GM12878 (cell line): ENCODE results near the gene ELMOD3. TPM values are rescaled to one million over a fixed set of nuclear protein-coding genes. Genes with fewer than 3 reads are reported as not detected.

Source experiments
- ATAC-seq: fragments of 200-7000 bp; cut with Tn5 transposase; 3 replicates; pipeline ENCODE4 v1.9.1; 2020; ENCODE audit warnings: mild to moderate bottlenecking, moderate library complexity
- BruUV-seq: library from RNA; stranded (reverse); fragments of 400-500 nt; replicated peaks from 2 replicates; lab custom pipeline; 2021; lab: Mats Ljungman, UMichigan
- CTCF ChIA-PET: fragments of 300-600 bp; sonication (Branson Sonifier 250); formaldehyde crosslinking; extraction: SDS; loops from one replicate; lab custom pipeline; 2021; ENCODE audit warnings: inconsistent platforms; lab: Yijun Ruan, JAX
- POLR2A ChIA-PET: fragments of 350-600 bp; formaldehyde crosslinking; extraction: SDS; loops from one replicate; lab custom pipeline; 2021; ENCODE audit warnings: inconsistent platforms; lab: Charles Lee
- RAD21 ChIA-PET: fragments of 300-600 bp; sonication (Branson Sonifier 250); formaldehyde crosslinking; loops from one replicate; lab custom pipeline; 2023; ENCODE audit warnings: antibody characterized with exemption; ENCODE audit not compliant: unreplicated experiment; lab: Charles Lee
- SMC1A ChIA-PET: fragments of 300-600 bp; sonication (Branson Sonifier 250); formaldehyde crosslinking; loops from one replicate; lab custom pipeline; 2023; ENCODE audit not compliant: unreplicated experiment, uncharacterized antibody; lab: Charles Lee
- DNase-seq: peaks from one replicate; pipeline ENCODE4 v3.0.0-alpha.2; 2011; ENCODE audit warnings: low read depth, low spot score
- FAIRE-seq: peaks from 3 replicates; lab custom pipeline; 2011; peaks lifted over from hg19 to GRCh38; lab: Jason Lieb, UNC
- H2AFZ ChIP-seq: 2 replicates; pipeline ENCODE4 v1.6.0; 2011; ENCODE audit warnings: low read depth, low read length, control low read depth; ENCODE audit not compliant: control insufficient read depth
- H3K27ac ChIP-seq: 2 replicates; pipeline ENCODE4 v1.5.1; 2011; ENCODE audit warnings: control low read depth; ENCODE audit not compliant: control insufficient read depth, insufficient read depth
- H3K27me3 ChIP-seq, 2 experiments: replicated peaks in 1 of 2; 2 replicates each; pipeline versions ENCODE4 v1.6.0 to v1.6.1; 2011; ENCODE audit warnings: low read length in 1 of 2; ENCODE audit not compliant: control insufficient read depth in 2 of 2, insufficient read depth in 2 of 2
- H3K36me3 ChIP-seq, 2 experiments: 2 replicates each; pipeline ENCODE4 v1.5.1; 2011; ENCODE audit warnings: low read length in 1 of 2; ENCODE audit not compliant: control insufficient read depth in 2 of 2, insufficient read depth in 2 of 2
- H3K4me1 ChIP-seq: 2 replicates; pipeline ENCODE4 v1.6.1; 2011; ENCODE audit warnings: mild to moderate bottlenecking, low read length, moderate library complexity, mixed read lengths; ENCODE audit not compliant: control insufficient read depth, insufficient read depth
- H3K4me2 ChIP-seq: 2 replicates; pipeline ENCODE4 v1.6.0; 2011; ENCODE audit warnings: control low read depth; ENCODE audit not compliant: control insufficient read depth, insufficient read depth
- H3K4me3 ChIP-seq: fragments of 200-600 bp; sonication (generic); 2 replicates; pipeline ENCODE4 v1.5.1; 2016
- H3K79me2 ChIP-seq: 2 replicates; pipeline ENCODE4 v1.6.0; 2011; ENCODE audit warnings: low read length; ENCODE audit not compliant: control insufficient read depth, insufficient read depth
- H3K9ac ChIP-seq: 2 replicates; pipeline ENCODE4 v1.8.0; 2011; ENCODE audit warnings: low read length, control low read depth, mixed read lengths; ENCODE audit not compliant: control insufficient read depth, insufficient read depth
- H3K9me3 ChIP-seq: replicated peaks from 3 replicates; pipeline ENCODE4 v1.5.1; 2011; ENCODE audit warnings: mild to moderate bottlenecking, low read length; ENCODE audit not compliant: control insufficient read depth, insufficient read depth
- H4K20me1 ChIP-seq: 2 replicates; pipeline ENCODE4 v1.6.0; 2011; ENCODE audit not compliant: control insufficient read depth, insufficient read depth
- CBX5 ChIP-seq: sonication (generic); IDR thresholded peaks from 2 replicates; pipeline ENCODE4 v1.6.1; 2016; ENCODE audit warnings: low read depth, moderate library complexity, mild to moderate bottlenecking, inconsistent platforms
- JUNB ChIP-seq: IDR thresholded peaks from 2 replicates; pipeline ENCODE4 v1.6.1; 2016; ENCODE audit warnings: antibody characterized with exemption, mild to moderate bottlenecking
- NFXL1 ChIP-seq: fragments of 450-650 bp; IDR thresholded peaks from 2 replicates; pipeline ENCODE4 v1.6.1; 2017; ENCODE audit warnings: antibody characterized with exemption, mild to moderate bottlenecking, borderline replicate concordance
- YY1 ChIP-seq: IDR thresholded peaks from 2 replicates; pipeline ENCODE4 v1.6.1; 2011; ENCODE audit warnings: low read depth, mild to moderate bottlenecking, low read length
- ZNF207 ChIP-seq: fragments of 450-650 bp; IDR thresholded peaks from 2 replicates; pipeline ENCODE4 v1.6.1; 2014; ENCODE audit warnings: antibody characterized with exemption, mild to moderate bottlenecking, borderline replicate concordance
- WGBS: methylation state at CpG from one replicate; pipeline ENCODE4 v1.1.6; 2016; ENCODE audit warnings: low lambda C conversion rate; ENCODE audit not compliant: insufficient replicate concordance, insufficient coverage; ENCODE audit errors: missing lambda C conversion rate; 5-methylcytosine and 5-hydroxymethylcytosine counted together
- in situ Hi-C: fragments of 300-500 bp; cut with MboI; formaldehyde crosslinking; loops from 9 replicates; pipeline ENCODE4 v1.14.3; 2018; ENCODE audit warnings: mixed read lengths
- intact Hi-C: fragments of 100-400 bp; cut with micrococcal nuclease; formaldehyde crosslinking; loops from one replicate; pipeline ENCODE4 v1.14.2; 2022; ENCODE audit not compliant: unreplicated experiment
- polyA plus RNA-seq, 11 experiments: library from polyadenylated mRNA; depleted of rRNA in 4 of 11; unstranded in 6 of 11; stranded (reverse) in 5 of 11; fragments of >200 nt; fragmentation: Nextera tagmentation in 4 of 11; fragmentation: Illumina TruSeq in 1 of 11; extraction: Ambion mirVana in 4 of 11; extraction: Trizol in 1 of 11; gene quantifications; 1 replicate in 1 of 11; 2 replicates in 10 of 11; pipeline versions ENCODE4 v1.2.1 to v1.2.3, GENCODE V29; 2011 to 2016; ENCODE audit warnings: inconsistent platforms in 2 of 11, missing spikeins in 2 of 11, low read depth in 1 of 11
- total RNA-seq, 4 experiments: library from RNA; depleted of rRNA in 3 of 4; stranded (reverse); fragments of >200 nt in 3 of 4; fragmentation: Illumina TruSeq in 1 of 4; extraction: Trizol in 1 of 4; gene quantifications; 2 replicates each; pipeline versions ENCODE4 v1.2.1 to v1.2.3, GENCODE V29; 2013 to 2021

ELMOD3 gene
- total and polyA plus RNA-seq, 10 of the 15 experiments (the other 5 are each of a cell fraction or from before 2014, with no cell fraction given), result 1.2 to 19.1 (median 12.5) TPM

DNA sequence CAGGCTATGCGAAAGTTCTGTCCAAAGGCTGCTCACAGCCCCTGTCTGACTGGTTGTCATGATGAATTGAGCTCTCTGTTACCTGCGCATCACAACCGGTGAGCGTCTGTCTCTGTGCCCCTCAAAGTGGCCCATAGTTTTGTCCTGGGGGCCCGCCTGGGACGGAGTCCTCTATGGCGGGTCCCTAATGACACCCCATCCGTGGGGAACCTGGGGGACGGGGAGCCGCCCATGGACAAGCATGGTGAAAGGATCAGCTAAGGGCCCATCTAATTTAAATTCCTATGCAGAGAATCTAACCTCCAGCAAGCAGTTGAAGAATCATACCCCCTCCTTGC is 473 bp downstream of the ELMOD3 start (continued):
- TF ChIP-seq ZNF207, result no peak
- TF ChIP-seq JUNB, result no peak
- TF ChIP-seq NFXL1, result no peak

DNA sequence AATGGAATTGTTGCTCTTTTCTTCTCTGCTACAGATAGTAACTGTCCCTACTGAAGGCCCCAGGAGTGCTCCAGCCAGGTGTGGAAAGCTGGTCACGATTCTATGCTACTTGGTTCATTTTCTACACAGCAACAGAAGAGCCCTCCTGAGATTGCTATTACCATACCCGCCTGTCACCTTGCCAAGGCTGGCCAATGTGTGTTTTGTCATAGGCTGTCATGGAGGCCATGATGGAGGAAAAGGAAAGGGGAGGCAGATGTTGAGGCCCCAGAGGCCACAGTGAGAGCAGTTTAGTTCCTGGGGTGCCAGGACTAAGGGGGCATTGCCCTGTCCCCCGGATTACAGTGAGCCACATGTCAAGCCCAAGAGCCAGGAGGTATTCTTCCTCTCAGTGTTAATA is 952 bp downstream of the ELMOD3 start:
- Histone ChIP-seq H3K79me2 (peaks cover 25% of the 10 kb centered on the region), H2AFZ (no peak overlapping the region), H3K36me3 (peaks cover 0 to 5% of the 10 kb centered on the region in 2 experiments; a peak in 2 of 4 replicates), H3K4me1 (peaks cover 4% of the 10 kb centered on the region), H3K27me3 (no peaks in the 10 kb centered on the region)
- ChIA-PET RAD21 (interaction anchor here (1.3 to 1.8 kb wide), 2 partner anchors 38 to 64 kb away, joined by 4 to 9 read pairs; partner anchors contain the start of gene SH2D6), CTCF (interaction anchor here (0.7 to 1.5 kb wide), 3 partner anchors 11 to 185 kb away, joined by 3 to 8 read pairs (median 8); no protein-coding TSS in a partner anchor)
- no peak for FAIRE-seq
- in situ Hi-C loops, result no loop called here
- DNase-seq, result no peak
- TF ChIP-seq YY1, result 0 out of 2 replicates have a peak, but pooled peaks have one; percentile 13
- no peak for TF ChIP-seq CBX5
- TF ChIP-seq, all 136 proteins: peak for 1
- intact Hi-C loops, result loop anchor here (2.0 kb wide), 1 partner anchor 183 kb away; the partner anchor contains the start of gene MAT2A
- H3K9me3 ChIP-seq, result no peaks in the 10 kb centered on the region
- ChIA-PET POLR2A (interaction anchor here (1.2 to 3.0 kb wide), 8 partner anchors 9 to 222 kb away, joined by 4 to 20 read pairs (median 6); partner anchors contain the start of genes MAT2A, SH2D6, TGOLN2 and VAMP8), SMC1A (interaction anchor here (0.7 to 1.6 kb wide), 4 partner anchors 10 to 66 kb away, joined by 3 to 8 read pairs (median 3); no protein-coding TSS in a partner anchor)
- peak overlapping the region; percentile 87 for H3K4me3 ChIP-seq
- no TSS peak for BruUV-seq
- WGBS, result 67% methylated on average over 3 of the region's 3 CpGs
- H4K20me1 ChIP-seq, result no peaks in the 10 kb centered on the region
- peak overlapping the region; percentile 94 for H3K9ac ChIP-seq
- 0 out of 2 replicates have a peak overlapping the region, but pooled peaks have one; percentile 71 for H3K27ac ChIP-seq
- peak overlapping the region; percentile 17 for H3K4me2 ChIP-seq
- ATAC-seq, result peak; percentile 2; the same call in 2 of the 3 replicates
